C4-2B (cell line): ENCODE data around the gene GDI1.

Experiments
- ZFX ChIP-seq: fragments of 450-650 bp; IDR thresholded peaks from 2 replicates; pipeline ENCODE4 v1.6.1; 2017
- TF ChIP-seq, protein P1 (sequence below): fragments of 450-650 bp; conservative IDR thresholded peaks from 2 replicates; pipeline ENCODE4 v1.5.1; 2017; ENCODE audit warnings: mild to moderate bottlenecking

DNA sequence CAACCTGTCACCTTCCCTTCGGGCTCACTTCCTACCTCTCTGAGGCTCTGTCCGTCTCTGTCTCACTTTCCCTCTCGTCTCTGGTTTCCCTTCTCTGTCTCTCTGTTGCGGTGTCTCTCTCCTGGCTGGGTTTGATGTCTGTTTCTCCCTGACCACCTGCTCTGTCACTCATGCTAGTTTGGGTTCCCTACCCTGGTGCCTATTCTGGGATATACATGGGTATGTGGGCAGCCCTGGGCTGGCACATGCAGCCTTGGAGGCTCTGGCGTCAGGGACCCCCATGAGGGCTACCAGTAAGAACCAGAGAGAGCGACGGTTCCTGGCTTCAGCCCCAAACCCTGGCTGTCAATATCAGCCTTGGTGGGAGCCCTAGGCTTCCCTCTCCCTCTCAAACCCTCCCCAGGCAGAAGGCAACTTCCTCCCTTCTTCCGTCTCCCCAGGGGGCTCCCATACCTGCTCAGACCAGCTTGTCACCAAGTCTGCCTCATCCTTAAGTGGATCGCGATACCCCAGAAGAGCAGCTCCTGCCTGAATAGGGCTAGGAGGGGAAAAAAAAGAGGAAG lies 28.2 kb upstream of the GDI1 start:
- TF ChIP-seq, protein P1, sequence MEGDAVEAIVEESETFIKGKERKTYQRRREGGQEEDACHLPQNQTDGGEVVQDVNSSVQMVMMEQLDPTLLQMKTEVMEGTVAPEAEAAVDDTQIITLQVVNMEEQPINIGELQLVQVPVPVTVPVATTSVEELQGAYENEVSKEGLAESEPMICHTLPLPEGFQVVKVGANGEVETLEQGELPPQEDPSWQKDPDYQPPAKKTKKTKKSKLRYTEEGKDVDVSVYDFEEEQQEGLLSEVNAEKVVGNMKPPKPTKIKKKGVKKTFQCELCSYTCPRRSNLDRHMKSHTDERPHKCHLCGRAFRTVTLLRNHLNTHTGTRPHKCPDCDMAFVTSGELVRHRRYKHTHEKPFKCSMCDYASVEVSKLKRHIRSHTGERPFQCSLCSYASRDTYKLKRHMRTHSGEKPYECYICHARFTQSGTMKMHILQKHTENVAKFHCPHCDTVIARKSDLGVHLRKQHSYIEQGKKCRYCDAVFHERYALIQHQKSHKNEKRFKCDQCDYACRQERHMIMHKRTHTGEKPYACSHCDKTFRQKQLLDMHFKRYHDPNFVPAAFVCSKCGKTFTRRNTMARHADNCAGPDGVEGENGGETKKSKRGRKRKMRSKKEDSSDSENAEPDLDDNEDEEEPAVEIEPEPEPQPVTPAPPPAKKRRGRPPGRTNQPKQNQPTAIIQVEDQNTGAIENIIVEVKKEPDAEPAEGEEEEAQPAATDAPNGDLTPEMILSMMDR, result no peak
- TF ChIP-seq ZFX, result no peak
